CD4-positive, alpha-beta T cell (primary cell): ENCODE results near the gene MAP1LC3B. TPM values are rescaled to one million over a fixed set of nuclear protein-coding genes. Genes with fewer than 3 reads are reported as not detected.

ENCODE experiments used
- ATAC-seq: fragments of 200-7000 bp; cut with Tn5 transposase; one replicate; pipeline ENCODE4 v1.10.0; 2022; ENCODE audit warnings: mild to moderate bottlenecking; ENCODE audit not compliant: poor library complexity
- CTCF ChIA-PET: fragments of 350-600 bp; sonication (Branson Sonifier 250); formaldehyde crosslinking; loops from one replicate; lab custom pipeline; 2021; ENCODE audit warnings: antibody characterized with exemption, inconsistent platforms; lab: Charles Lee
- POLR2A ChIA-PET: fragments of 350-600 bp; sonication (Branson Sonifier 250); formaldehyde crosslinking; loops from one replicate; lab custom pipeline; 2021; ENCODE audit warnings: antibody characterized with exemption, inconsistent platforms; lab: Charles Lee
- DNase-seq, 14 experiments: peaks; one replicate each; pipeline ENCODE4 v3.0.0-alpha.2; 2013 to 2020; ENCODE audit warnings: mixed read lengths in 2 of 14
- H3K27ac ChIP-seq, 2 donors: one replicate each; pipeline versions ENCODE4 v1.5.1 to v1.7.0; 2013; ENCODE audit warnings: low read length in 2 of 2, low read depth in 1 of 2, mild to moderate bottlenecking in 1 of 2
- H3K27me3 ChIP-seq, 2 experiments: 1 replicate in 1 of 2; 2 replicates in 1 of 2; pipeline versions ENCODE4 v1.6.1 to v1.7.0; 2013; ENCODE audit warnings: low read length in 2 of 2, control low read depth in 1 of 2, mild to moderate bottlenecking in 1 of 2, moderate library complexity in 1 of 2; ENCODE audit not compliant: insufficient read depth in 2 of 2, control insufficient read depth in 1 of 2
- H3K36me3 ChIP-seq: one replicate; pipeline ENCODE4 v1.6.1; 2013; ENCODE audit warnings: low read length, control low read depth; ENCODE audit not compliant: insufficient read depth
- H3K4me1 ChIP-seq: one replicate; pipeline ENCODE4 v1.6.1; 2013; ENCODE audit warnings: low read length, control low read depth; ENCODE audit not compliant: insufficient read depth
- H3K4me3 ChIP-seq: one replicate; pipeline ENCODE4 v1.5.1; 2013; ENCODE audit warnings: mild to moderate bottlenecking, low read length, moderate library complexity
- H3K9me3 ChIP-seq, 2 experiments: 1 replicate in 1 of 2; 2 replicates in 1 of 2; pipeline versions ENCODE4 v1.6.1 to v1.7.0; 2013; ENCODE audit warnings: low read length in 2 of 2, mild to moderate bottlenecking in 2 of 2, control low read depth in 1 of 2, moderate library complexity in 1 of 2; ENCODE audit not compliant: control insufficient read depth in 1 of 2, insufficient read depth in 1 of 2
- H3K27ac Mint-ChIP-seq: one replicate; pipeline ENCODE4 v1.8.0; 2020; ENCODE audit warnings: mixed read lengths
- H3K27me3 Mint-ChIP-seq: one replicate; pipeline ENCODE4 v1.8.0; 2021; ENCODE audit warnings: mixed read lengths
- H3K36me3 Mint-ChIP-seq: one replicate; pipeline ENCODE4 v1.8.0; 2021; ENCODE audit warnings: low read depth, mixed read lengths
- H3K4me1 Mint-ChIP-seq: one replicate; pipeline ENCODE4 v1.8.0; 2021; ENCODE audit warnings: low read depth, mixed read lengths
- H3K4me3 Mint-ChIP-seq: one replicate; pipeline ENCODE4 v1.8.0; 2020; ENCODE audit warnings: mild to moderate bottlenecking, mixed read lengths
- H3K9me3 Mint-ChIP-seq: one replicate; pipeline ENCODE4 v1.8.0; 2020; ENCODE audit warnings: mixed read lengths
- intact Hi-C, 2 experiments: fragments of 100-400 bp; cut with DNase I in 1 of 2; cut with micrococcal nuclease in 1 of 2; formaldehyde crosslinking; loops; one replicate each; pipeline versions ENCODE4 v1.15.1 to v1.9.0; 2023 to 2025; cut with DNase I, micrococcal nuclease
- total RNA-seq, 174 experiments: library from RNA in 2 of 174; stranded (reverse) in 2 of 174; gene quantifications; one replicate each; pipeline ENCODE4 v1.2.3 and lab custom pipeline; 2021 to 2026
- TF ChIP-seq, protein P1 (sequence below): fragments of 200-600 bp; IDR thresholded peaks from one replicate; pipeline ENCODE4 v1.8.0; 2022; ENCODE audit warnings: antibody characterized with exemption, mild to moderate bottlenecking

Gene MAP1LC3B
- total RNA-seq, 2 experiments from 2014 or later = 92.4 to 96.6 TPM

DNA sequence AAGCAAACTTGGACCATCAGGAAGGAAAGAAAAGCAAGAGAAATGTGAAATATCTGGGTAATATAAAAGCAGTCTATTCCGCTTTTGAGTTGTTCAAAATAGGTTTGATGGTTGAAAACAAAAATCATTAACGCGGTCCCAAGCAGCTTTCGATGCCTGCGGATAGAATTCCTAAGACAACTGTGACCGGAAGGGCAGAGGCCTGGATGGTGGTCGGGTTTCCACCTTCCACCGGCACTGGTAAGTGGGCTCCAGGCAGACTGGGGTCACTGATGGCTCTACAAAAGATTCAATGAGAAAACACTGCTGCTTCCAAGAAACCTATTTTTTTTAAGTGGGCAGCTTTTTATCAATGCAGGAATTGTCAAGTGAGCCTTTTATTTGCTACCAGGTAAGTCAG lies 50.9 kb downstream of the MAP1LC3B start:
- Histone ChIP-seq H3K4me3 (no peak overlapping the region), H3K36me3 (peaks cover 6% of the 10 kb centered on the region), H3K4me1 (no peaks in the 10 kb centered on the region), H3K9me3 (no peaks in the 10 kb centered on the region), H3K27ac (no peak overlapping the region), H3K27me3 (no peaks in the 10 kb centered on the region)
- ChIA-PET POLR2A (no interaction called here), CTCF (interaction anchor here (0.7 kb wide), 1 partner anchor 9 kb away, joined by 3 read pairs; no protein-coding TSS in a partner anchor)
- H3K4me3 Mint-ChIP-seq = no peak overlapping the region
- peaks cover 51% of the 10 kb centered on the region for H3K36me3 Mint-ChIP-seq
- H3K4me1 Mint-ChIP-seq = peaks cover 4% of the 10 kb centered on the region
- H3K27ac Mint-ChIP-seq = no peak overlapping the region
- H3K27me3 Mint-ChIP-seq = no peaks in the 10 kb centered on the region
- DNase-seq = no peak
- intact Hi-C loops = no loop called here
- TF ChIP-seq, protein P1, sequence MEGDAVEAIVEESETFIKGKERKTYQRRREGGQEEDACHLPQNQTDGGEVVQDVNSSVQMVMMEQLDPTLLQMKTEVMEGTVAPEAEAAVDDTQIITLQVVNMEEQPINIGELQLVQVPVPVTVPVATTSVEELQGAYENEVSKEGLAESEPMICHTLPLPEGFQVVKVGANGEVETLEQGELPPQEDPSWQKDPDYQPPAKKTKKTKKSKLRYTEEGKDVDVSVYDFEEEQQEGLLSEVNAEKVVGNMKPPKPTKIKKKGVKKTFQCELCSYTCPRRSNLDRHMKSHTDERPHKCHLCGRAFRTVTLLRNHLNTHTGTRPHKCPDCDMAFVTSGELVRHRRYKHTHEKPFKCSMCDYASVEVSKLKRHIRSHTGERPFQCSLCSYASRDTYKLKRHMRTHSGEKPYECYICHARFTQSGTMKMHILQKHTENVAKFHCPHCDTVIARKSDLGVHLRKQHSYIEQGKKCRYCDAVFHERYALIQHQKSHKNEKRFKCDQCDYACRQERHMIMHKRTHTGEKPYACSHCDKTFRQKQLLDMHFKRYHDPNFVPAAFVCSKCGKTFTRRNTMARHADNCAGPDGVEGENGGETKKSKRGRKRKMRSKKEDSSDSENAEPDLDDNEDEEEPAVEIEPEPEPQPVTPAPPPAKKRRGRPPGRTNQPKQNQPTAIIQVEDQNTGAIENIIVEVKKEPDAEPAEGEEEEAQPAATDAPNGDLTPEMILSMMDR = no peak
- ATAC-seq = no peak
- no peaks in the 10 kb centered on the region for H3K9me3 Mint-ChIP-seq

DNA sequence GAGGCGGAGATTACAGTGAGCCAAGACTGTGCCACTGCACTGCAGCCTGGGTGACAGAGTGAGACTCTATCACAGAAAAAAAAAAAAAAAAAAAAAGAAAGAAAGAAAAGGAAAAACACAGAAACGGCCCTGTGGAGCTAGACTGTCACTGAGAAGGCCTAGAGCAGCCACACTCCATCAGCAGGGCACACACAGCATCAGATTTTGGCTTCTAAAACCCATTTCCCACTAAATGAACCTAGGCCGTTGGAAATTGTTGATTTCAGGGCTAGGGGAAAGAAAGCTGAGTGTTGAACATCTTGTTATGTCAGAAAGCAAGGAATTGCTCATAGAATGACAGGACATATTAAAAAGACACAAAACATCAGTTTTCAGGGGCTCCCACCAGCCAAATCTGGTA lies 51.8 kb downstream of the MAP1LC3B start:
- Histone ChIP-seq H3K4me3 (no peak overlapping the region), H3K27me3 (no peaks in the 10 kb centered on the region), H3K9me3 (no peaks in the 10 kb centered on the region), H3K27ac (no peak overlapping the region), H3K36me3 (peaks cover 11% of the 10 kb centered on the region), H3K4me1 (no peaks in the 10 kb centered on the region)
- intact Hi-C loops = no loop called here
- ATAC-seq (no peak), DNase-seq (no peak)
- CTCF ChIA-PET = no interaction called here
- H3K27ac Mint-ChIP-seq = no peak overlapping the region
- TF ChIP-seq, protein P1 = no peak
- POLR2A ChIA-PET = no interaction called here
- H3K9me3 Mint-ChIP-seq = no peaks in the 10 kb centered on the region
- no peaks in the 10 kb centered on the region for H3K27me3 Mint-ChIP-seq
- H3K4me1 Mint-ChIP-seq = peaks cover 4% of the 10 kb centered on the region
- no peak overlapping the region for H3K4me3 Mint-ChIP-seq
- peaks cover 61% of the 10 kb centered on the region for H3K36me3 Mint-ChIP-seq

DNA sequence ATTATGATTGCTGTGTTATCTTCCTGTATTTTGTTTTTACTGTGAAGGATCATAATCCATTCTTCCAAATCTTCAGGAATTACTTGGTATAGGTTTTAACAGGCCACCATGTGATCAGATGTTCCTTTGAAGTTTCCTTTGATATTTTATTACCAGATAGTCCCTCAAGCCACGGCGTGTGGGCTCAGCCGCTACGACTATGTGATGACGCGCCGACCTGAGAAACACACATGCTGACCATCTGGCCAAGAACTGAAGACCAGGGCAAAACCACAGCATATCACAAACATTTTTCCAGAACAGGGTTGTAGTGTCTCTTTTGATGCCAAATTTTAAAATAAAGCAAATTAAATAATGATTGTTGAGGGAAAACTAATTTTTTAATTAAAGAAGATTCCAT lies 53.4 kb downstream of the MAP1LC3B start:
- H3K27ac Mint-ChIP-seq = no peak overlapping the region
- intact Hi-C loops = no loop called here
- H3K27me3 Mint-ChIP-seq = no peaks in the 10 kb centered on the region
- DNase-seq (no peak), ATAC-seq (no peak)
- Histone ChIP-seq H3K9me3 (no peaks in the 10 kb centered on the region), H3K27ac (no peak overlapping the region), H3K4me3 (no peak overlapping the region), H3K36me3 (peaks cover 15% of the 10 kb centered on the region), H3K27me3 (no peaks in the 10 kb centered on the region), H3K4me1 (no peaks in the 10 kb centered on the region)
- no peak overlapping the region for H3K4me3 Mint-ChIP-seq
- no peaks in the 10 kb centered on the region for H3K4me1 Mint-ChIP-seq
- no peaks in the 10 kb centered on the region for H3K9me3 Mint-ChIP-seq
- CTCF ChIA-PET = no interaction called here
- peaks cover 63% of the 10 kb centered on the region for H3K36me3 Mint-ChIP-seq
- POLR2A ChIA-PET = no interaction called here
- TF ChIP-seq, protein P1 = no peak
